GM18507 (cell line): ENCODE data around the gene OR8B12.
"Not testable (repeated sequence)": the region's sequence is repeated elsewhere in the genome, so short reads cannot be mapped to it uniquely, and the experiment has no call there.

Experiments used
- DNase-seq: peaks from one replicate; pipeline ENCODE4 v3.0.0; 2011; ENCODE audit warnings: low read depth; ENCODE audit not compliant: insufficient read length; ENCODE audit errors: extremely low spot score
- FAIRE-seq: peaks from 2 replicates; lab custom pipeline; 2011; peaks lifted over from hg19 to GRCh38; lab: Jason Lieb, UNC

OR8B12 gene

DNA sequence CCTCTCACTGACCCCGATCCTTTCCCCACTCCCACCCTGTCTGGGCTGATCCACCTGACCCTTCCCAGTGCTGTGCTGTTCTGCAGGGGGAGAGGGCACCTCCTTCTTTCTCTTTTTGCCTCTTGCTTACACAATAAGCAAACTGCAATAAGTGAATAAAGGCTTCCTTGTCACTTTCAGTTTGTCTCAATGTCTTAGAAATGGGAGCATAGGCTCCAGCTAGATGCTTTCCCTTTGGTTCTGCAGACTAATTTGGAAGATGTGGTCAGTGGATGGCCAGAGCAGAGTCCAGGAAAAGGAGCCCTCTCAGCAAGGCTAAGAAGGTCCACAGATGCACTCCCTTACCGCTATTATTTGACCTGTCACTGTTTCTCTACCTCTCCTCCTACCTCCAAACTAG is 9.4 kb downstream of the OR8B12 start:
- FAIRE-seq (no peak), DNase-seq (no peak)

DNA sequence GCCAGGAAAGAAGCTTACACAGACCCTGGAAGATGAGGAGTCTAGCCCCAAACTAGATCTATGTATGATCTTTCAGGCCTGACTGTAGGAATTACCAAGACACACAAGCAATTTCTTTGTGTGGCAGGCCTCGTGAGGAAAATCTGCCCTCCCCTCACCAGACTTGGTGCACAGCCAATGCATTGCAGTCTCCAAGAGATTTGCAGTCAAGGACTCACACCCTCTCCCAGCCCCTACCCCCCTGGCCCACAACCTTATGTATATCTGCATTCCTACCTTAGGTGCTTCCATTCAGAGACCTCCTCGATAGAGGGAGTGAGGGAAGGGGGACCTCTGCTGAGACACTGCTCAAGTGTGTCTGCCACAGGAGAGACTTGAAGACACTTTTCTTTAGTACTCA is 9.8 kb downstream of the OR8B12 start:
- DNase-seq = no peak
- FAIRE-seq = no peak

DNA sequence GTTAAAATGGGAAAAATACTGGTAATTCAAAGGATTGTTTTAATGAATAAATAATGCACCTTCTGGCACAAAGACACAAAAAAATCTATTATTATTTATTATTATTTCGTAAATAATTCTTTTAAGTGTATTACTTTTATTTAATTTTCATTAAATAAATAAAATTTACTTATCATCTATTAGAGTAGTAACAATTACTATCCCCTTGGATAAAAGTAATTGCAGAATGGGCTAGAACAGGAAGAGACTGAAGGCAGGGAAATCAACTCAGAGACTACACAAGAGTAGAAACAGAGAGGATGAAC is 23.0 kb downstream of the OR8B12 start:
- no peak for FAIRE-seq
- DNase-seq = no peak

DNA sequence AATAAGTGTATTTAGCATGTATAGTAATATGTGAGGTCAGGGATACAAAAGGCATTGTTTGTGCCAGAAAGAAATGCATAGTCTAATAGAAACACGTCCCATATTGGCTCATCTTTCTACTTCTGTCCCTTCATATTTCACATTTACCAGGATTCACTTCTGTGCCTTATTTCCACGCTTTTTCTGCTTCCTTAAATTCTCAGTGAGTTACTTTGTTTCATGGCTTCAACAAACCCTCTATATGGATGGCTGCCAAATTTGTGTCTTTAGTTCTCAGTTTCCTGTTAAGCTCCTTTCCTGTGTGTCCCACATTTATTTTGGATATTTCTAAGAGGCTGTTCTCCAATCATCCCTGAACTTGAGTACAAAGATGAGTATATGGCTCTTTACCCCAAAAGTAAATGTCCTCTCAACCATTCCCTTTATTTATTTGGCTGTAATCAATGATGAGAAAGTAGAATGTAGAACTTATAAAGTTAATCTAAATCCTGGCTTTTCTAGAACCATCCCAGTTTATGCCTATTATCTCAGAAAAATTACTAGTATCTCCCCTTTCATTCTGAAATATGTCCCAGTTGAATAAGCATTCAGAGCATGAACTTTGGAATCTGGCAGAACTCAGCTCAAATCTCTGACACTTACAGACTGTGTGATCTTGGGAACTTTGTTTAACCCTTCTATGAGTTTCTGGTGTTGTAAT is 23.5 kb downstream of the OR8B12 start:
- no peak for DNase-seq
- no peak for FAIRE-seq

DNA sequence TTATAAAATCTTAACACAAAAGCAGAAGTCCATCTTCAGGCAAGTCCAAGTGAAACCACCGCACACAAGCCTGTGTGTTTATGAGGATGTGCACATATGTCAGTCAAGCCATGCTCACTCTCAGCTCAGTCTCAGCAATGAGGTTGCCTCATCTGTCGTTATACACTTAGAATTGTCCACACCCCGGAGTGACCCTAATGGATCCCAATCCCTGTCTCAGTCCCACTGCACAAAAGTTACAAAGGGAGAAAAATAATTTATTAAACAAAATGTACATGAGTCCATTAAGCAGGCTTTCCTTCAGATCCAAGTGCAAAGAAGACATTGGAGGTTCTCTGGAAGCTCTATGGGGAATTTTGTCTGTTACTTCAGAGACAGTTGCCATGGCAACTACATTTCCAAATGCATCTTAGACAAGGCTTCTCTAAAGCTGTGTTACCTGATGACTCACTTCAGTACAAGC is 24.4 kb downstream of the OR8B12 start:
- DNase-seq = no peak

DNA sequence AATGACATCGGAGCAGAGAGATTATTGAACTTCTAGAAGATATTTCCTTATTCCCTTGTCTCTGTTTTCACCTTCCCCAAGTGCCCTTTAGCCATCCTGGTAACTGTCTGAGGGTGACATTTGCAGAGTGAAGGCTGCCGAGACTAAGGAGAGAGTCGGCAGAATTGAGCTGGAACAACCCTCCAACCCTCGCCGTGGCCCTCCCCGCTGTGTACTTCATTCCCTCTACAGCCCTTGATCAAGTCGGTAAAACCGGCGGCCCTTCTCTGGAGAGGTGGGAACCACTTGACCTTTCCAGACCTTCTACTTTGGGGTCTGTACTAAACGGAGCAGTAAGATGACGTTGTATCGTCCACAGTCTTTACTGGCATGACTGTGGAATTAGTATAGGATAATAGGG is 26.1 kb downstream of the OR8B12 start:
- no peak for DNase-seq
- FAIRE-seq = no peak

More for the DNA sequence above, 24.4 kb downstream of the OR8B12 start:
- no peak for FAIRE-seq

DNA sequence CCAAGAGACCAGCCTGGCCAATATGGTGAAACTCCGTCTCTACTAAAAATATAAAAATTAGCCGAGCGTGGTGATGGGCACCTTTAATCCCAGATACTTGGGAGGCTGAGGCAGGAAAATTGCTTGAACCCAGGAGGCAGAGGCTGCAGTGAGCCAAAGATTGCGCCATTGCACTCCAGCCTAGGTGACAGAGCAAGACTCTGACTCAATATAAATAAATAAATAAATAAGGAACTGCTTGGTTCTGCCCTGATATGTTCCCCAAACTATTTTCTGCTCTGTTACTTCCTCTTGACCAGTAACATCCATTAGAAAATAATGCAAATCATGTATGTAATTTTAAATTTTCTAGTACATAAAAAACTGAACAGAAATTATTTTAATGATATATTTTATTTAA is 28.8 kb downstream of the OR8B12 start:
- FAIRE-seq, DNase-seq: not testable (repeated sequence)

DNA sequence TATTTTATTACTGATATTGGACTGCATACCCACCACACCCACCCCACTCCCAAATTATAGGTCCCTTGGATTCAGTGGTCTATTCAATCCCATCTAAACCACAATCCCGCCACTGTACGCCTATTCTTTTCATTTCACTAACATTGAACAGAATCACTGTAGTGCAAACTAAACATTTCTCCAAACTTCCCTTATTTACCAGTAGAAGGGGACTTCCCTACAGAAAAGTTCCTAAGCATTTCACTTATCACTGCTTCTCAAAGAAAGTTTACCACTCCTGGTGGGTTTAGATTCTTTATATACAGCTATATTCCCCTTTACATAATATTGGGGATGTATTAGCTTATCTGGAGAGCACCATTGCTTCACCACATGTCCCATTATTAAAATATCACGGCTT is 29.3 kb downstream of the OR8B12 start:
- DNase-seq = no peak
- no peak for FAIRE-seq

DNA sequence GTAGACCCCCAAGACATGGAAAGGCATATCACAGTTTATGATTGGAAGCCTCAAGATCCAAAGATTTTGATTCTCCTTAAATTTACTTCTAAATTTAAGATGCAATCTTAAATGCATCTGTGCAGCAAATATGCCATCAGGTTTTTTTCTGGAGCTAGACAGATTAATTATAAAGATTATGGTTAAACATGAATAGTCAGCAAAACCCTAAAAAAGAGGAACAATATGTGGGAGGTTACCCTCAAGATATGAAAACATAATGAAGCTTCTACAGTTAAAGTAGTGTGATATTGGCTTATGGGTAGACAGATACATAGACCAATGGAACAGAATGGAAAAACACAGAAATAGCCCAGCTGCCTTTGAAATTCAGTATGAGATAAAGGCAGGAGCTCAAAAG is 31.7 kb downstream of the OR8B12 start:
- DNase-seq (no peak), FAIRE-seq (no peak)

DNA sequence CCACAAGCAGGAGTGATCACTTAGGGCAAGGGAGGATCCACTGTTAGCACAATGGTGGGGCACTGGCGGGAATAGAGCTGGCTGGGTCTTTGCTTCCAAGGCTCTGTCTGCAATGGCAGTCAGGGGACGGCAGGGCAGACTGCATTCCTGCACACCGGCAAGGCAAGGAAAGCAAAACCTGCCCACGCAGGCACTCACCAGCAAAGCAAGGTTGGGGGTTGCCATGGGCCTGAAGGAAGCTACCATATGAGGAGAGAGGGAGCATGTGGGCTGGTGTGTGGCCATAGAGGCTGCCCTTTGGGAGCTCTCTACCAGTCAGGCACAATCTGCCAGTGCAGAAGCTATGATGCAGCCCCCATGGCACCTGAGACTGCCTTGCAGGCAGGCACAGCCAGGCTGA is 33.2 kb downstream of the OR8B12 start:
- DNase-seq (no peak), FAIRE-seq (no peak)

DNA sequence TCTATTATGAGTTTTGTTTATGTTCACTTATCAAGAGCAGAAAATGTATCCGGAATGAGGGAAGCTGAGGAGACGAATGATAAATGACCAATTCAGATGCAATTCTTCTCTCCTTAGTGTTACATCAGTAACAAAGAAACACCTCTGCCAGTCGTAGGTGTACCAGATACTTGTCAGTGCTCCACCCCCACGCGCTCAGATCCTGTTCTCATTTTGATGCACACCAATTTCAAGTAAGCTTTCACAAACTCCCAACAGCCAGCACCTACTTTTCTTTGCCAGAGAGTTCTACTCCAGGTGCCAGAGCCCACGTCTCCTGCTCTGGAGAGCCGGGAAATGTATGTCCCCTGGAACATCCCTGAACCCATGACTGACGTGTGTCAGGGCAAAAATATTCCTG is 43.7 kb downstream of the OR8B12 start:
- no peak for DNase-seq
- FAIRE-seq = no peak

DNA sequence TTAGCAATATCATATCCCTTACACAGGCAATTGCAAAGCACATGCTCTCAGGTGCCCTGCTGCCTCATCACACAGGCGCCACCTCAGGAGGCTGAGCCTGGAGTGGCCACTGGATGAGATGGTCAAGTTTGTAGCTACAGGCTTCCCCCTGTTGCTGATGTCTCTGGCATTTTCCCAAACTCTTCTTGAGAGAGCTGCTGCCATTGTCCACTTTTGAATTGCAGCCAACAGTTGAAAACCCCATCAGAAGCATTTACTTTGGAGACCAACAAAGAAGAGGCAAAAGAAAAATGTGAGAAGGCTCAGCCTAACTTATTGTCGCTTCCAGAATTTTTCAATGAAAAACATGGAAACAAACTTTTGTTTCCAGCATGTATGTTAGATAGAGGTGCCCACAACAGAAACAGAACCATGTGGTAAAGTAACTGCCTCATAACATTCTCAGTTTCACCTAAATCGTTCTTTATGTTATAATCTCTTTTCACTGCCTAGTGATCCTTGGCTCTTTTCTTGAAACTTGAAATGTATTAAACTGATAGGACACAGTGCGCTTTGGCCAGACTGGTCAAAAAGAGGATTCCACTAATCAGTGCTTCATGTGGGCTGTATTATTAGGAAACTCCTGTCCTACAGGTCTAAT is 50.3 kb downstream of the OR8B12 start:
- DNase-seq (no peak), FAIRE-seq (no peak)
